ENCODE measurements around the gene DCBLD2.

DNA sequence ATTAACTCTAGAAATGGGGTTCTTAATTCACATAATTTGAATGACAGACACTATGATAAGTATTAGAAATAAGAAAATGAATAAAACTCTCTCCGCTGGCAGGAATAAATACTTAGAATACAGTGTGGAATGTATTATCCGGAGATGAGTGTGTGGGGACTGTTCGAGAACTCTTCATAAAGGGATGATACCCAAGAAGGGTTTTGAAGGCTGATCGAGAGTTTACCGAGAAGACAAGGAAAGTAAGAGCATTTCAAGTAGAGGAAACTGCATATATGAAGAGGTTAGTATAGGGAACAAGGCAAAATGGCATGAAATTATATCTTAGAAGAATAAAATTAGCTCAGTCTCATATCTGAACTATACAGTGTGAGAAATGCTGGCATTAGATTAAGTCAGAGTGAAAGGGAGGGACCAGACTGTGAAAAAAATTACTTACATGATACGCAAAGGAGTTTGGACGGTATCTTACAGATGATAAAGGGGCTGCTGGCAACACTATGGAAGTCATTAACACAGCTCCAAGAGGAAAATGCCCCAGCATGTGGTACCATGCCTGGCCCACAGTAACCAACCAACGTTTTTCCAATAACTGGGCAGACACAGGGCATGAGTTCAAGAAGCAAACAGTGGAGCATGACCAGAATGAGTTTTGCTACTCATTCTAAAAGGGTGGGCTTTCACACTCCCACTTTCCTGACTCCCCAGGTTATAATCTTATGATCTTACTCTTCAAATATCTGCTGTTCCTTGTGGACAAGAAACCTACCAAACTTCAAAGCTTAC lies 6.5 kb downstream of the DCBLD2 start:
- TF ChIP-seq, protein P1, sequence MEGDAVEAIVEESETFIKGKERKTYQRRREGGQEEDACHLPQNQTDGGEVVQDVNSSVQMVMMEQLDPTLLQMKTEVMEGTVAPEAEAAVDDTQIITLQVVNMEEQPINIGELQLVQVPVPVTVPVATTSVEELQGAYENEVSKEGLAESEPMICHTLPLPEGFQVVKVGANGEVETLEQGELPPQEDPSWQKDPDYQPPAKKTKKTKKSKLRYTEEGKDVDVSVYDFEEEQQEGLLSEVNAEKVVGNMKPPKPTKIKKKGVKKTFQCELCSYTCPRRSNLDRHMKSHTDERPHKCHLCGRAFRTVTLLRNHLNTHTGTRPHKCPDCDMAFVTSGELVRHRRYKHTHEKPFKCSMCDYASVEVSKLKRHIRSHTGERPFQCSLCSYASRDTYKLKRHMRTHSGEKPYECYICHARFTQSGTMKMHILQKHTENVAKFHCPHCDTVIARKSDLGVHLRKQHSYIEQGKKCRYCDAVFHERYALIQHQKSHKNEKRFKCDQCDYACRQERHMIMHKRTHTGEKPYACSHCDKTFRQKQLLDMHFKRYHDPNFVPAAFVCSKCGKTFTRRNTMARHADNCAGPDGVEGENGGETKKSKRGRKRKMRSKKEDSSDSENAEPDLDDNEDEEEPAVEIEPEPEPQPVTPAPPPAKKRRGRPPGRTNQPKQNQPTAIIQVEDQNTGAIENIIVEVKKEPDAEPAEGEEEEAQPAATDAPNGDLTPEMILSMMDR (IDR thresholded peaks at IDR 0.05) = no peak
- TF ChIP-seq POLR2A (IDR thresholded peaks at IDR 0.05) = no peak
